Caki2 (cell line): ENCODE measurements around the gene UGT1A7. TPM values are rescaled to one million over a fixed set of nuclear protein-coding genes. Genes with fewer than 3 reads are reported as not detected.
"Not testable (repeated sequence)": the region's sequence is repeated elsewhere in the genome, so short reads cannot be mapped to it uniquely, and the experiment has no call there.

Experiments used
- DNase-seq: peaks from one replicate; pipeline ENCODE4 v3.0.0-alpha.2; 2015; ENCODE audit warnings: low read depth
- in situ Hi-C: cut with HindIII; loops from 2 replicates; pipeline ENCODE4 v1.10.0; 2016; ENCODE audit warnings: low sequenced_read_pairs, low pct_unique_long_range_greater_than_20kb, mixed read lengths
- total RNA-seq: library from RNA; depleted of rRNA; stranded (reverse); fragments of >200 nt; shearing (Covaris generic); gene quantifications from 2 replicates; pipeline ENCODE4 v1.2.3, GENCODE V29; 2014; ENCODE audit warnings: low replicate concordance

Gene UGT1A7
- total RNA-seq, 1 experiment from 2014 or later = 45.3 TPM

DNA sequence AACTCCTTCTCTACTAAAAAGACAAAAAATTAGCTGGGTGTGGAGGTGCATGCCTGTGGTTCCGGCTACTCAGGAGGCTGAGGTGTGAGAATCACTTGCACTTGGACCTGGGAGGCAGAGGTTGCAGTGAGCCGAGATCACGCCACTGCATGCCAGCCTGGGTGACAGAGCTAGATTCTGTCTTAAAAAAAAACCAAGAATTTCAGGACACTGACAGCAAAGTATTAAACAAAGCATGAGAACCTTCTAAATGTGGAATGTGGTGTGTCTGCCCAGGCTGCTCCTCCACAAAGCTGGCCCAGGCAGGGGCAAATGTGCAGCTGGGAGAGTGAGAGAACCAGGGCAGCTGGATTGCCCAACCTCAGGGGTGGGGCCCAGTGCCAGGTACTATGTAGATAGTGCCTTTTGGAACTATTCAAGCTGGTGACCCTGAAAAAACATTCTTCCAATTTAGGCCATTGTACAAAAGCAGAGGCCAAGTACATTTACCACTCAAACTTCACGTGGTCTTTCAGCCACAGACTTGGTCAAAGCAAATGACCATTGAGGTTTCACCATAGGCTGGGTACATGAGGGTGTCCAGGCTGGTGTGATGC is 24.3 kb downstream of the UGT1A7 start:
- in situ Hi-C loops = no loop called here
- no peak for DNase-seq

DNA sequence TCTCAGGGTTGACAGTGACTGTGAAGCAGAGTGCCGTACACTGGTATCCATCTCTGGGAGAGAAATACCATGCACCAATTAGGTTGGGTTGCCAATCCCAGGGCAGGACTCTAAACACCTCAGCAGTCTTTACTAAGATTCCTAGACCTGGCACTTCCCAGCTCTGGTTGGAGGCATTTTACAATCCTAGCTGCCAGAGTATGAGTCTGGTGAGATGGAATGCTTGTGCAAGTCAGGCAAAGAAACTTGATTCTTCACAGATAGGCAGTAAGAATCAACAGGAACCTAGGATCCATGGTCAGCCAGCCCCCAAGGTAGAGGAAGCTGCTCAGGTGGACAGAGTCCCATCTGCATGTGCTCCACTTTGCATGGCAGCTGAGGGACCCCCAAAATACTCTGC is 25.0 kb downstream of the UGT1A7 start:
- DNase-seq = no peak
- in situ Hi-C loops = no loop called here

DNA sequence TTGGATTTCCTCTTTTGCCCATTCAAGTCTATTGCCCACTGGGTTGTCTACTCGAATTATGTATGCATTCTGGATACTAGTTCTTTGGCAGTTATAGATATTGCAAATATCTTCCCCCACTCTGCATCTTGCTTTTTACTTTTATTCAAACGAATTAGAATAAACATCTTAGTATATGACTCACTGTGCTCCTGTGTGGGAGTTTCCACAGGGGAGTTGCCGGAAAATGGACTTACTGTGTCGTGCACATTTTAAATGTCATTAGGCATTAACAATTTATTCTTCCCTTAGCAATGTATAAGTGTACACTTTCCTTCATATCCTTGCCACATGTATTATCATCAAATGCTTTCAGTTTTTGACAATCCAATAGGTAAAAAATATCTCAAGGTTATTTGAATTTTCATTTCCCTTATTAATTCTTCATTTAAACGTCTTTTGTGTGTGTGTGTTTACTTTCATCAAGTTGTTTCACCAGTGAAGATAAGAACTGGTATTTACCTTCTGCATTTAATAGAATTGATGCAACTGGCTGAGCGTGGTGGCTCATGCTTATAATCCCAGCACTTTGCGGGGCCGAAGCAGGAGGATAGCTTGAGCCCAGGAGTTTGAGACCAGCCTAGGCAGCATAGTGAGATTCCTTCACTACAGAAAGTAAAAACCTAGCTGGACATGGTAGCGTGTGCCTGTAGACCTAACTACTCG is 26.4 kb downstream of the UGT1A7 start:
- no peak for DNase-seq
- in situ Hi-C loops = no loop called here

DNA sequence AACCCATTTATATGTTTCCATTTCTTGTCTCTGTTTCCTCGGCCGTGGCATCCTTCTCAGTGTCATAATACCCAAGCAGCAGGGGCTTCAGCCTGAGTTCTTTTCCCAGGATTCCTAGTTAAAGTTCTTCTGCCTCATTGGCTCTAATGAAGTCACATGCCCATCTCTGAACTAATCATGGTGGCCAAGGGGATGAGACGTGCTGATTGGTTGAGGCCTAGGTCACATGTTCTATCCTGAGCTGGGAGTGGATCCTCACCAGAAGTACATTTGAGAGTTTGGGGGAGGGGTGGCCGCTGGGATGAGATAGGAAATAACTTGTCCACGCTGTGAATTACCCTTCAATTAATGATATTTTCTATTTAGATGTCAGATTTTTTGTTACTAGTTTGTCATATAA is 27.2 kb downstream of the UGT1A7 start:
- in situ Hi-C loops = no loop called here
- peak; percentile 72 for DNase-seq

DNA sequence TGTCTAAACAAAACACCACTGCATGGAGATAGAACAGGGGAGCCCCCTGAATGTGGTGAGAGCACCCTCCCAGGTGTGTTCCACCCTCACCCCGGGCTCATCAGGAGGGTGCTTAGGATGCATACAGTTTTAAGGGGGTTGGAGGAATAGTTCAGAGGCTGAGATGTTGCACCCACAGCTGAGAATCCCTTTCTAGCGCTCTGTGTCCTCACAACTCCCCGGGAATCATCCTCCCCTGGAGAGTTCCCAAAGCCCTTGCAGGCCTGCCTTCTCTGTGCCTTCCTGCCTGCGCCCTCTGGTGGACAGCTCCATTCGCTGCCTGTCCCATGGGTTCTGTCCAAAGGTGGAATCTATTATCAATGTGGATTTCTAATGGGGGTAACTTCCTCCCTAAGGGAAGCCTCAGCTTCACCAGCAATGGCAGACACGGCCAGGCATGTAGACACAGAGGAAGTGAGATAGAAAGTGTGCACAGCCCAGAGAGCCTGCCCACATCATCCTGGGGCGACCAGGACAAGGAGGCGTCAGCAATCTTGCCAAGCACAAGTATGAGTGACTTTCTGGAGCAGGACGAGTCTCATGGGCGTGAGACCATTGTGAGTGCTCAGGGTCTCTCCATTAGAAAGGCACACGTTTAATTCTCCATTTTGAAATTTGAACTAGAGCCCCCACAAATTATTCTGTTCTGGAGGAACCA is 29.8 kb downstream of the UGT1A7 start:
- in situ Hi-C loops = no loop called here

DNA sequence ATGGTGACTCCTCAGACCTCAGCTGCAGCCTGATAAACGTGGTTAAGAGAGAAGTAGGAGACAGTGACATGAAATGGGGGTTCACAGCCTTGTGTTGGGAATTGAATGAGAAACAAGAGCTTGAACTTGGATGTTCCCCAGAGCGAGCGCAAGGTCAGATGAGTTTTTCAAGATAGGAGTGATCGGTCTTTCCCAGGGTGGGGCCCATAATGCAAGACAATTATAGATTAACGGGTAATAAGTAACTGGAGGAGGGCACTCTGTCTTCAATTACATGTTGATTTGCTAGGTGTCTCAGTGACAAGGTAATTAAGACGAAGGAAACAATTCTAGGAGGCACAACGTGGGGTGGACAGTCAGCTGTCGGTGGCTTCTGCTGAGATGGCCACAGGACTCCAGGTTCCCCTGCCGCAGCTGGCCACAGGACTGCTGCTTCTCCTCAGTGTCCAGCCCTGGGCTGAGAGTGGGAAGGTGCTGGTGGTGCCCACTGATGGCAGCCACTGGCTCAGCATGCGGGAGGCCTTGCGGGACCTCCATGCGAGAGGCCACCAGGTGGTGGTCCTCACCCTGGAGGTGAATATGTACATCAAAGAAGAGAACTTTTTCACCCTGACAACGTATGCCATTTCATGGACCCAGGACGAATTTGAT is 31.0 kb downstream of the UGT1A7 start, which contains the start of gene UGT1A5:
UGT1A5 (plus strand) TSS at position 297 of the 651 bp plus-strand sequence; CDS start at position 382, 85 bp downstream.
- no peak for DNase-seq
- in situ Hi-C loops = no loop called here

More for the DNA sequence above, 29.8 kb downstream of the UGT1A7 start:
- peak; percentile 48 for DNase-seq

DNA sequence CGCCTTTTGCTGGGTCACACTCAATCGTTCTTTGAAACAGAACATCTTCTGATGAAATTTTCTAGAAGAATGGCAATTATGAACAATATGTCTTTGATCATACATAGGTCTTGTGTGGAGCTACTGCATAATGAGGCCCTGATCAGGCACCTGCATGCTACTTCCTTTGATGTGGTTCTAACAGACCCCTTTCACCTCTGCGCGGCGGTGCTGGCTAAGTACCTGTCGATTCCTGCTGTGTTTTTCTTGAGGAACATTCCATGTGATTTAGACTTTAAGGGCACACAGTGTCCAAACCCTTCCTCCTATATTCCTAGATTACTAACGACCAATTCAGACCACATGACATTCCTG is 31.5 kb downstream of the UGT1A7 start:
- no peak for DNase-seq
- in situ Hi-C loops = no loop called here

DNA sequence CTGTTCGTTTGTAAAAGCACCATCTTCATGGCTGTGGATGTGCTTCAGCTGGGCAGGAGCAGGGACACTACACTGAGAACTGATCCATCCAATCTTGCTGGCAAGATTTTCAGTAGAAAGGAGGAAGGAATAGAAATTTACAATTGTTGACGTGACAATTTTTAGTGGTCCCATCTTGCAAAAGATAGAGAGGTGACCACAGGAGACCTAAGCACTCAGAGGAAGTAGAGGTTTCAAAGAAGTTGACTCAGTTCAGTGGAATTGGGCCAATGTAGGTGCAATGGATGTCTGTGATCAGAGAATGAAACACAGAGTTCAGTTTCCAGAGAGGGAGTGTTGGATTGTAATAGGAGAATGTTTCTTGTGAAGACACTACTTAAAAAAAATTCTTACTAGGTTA is 32.4 kb downstream of the UGT1A7 start:
- no peak for DNase-seq
- in situ Hi-C loops = no loop called here

DNA sequence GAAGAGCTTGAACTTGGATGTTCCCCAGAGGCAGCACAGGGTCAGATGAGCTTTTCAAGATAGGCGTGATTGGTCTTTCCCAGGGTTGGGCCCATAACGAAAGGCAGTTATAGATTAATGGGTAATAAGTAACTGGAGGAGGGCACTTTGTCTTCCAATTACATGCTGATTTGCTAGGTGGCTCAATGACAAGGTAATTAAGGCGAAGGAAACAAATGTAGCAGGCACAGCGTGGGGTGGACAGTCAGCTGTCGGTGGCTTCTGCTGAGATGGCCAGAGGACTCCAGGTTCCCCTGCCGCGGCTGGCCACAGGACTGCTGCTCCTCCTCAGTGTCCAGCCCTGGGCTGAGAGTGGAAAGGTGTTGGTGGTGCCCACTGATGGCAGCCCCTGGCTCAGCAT is 36.9 kb downstream of the UGT1A7 start, which contains the start of gene UGT1A4:
UGT1A4 (plus strand) TSS at position 185 of the 400 bp plus-strand sequence; CDS start at position 270, 85 bp downstream.
- in situ Hi-C loops = no loop called here
- DNase-seq = no peak

DNA sequence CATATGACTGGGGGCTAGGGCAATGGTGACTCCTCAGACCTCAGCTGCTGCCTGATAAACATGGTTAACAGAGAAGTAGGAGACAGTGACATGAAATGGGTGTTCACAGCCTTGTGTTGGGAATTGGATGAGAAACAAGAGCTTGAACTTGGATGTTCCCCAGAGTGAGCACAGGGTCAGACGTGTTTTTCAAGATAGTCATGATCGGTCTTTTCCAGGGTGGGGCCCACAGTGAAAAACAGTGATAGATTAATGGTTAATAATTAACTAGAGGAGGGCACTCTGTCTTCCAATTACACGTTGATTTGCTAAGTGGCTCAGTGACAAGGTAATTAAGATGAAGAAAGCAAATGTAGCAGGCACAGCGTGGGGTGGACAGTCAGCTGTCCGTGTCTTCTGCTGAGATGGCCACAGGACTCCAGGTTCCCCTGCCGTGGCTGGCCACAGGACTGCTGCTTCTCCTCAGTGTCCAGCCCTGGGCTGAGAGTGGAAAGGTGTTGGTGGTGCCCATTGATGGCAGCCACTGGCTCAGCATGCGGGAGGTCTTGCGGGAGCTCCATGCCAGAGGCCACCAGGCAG is 47.1 kb downstream of the UGT1A7 start, which contains the start of gene UGT1A3:
UGT1A3 (plus strand) TSS at position 320 of the 579 bp plus-strand sequence; CDS start at position 405, 85 bp downstream.
- in situ Hi-C loops = no loop called here
- peak; percentile 61 for DNase-seq

DNA sequence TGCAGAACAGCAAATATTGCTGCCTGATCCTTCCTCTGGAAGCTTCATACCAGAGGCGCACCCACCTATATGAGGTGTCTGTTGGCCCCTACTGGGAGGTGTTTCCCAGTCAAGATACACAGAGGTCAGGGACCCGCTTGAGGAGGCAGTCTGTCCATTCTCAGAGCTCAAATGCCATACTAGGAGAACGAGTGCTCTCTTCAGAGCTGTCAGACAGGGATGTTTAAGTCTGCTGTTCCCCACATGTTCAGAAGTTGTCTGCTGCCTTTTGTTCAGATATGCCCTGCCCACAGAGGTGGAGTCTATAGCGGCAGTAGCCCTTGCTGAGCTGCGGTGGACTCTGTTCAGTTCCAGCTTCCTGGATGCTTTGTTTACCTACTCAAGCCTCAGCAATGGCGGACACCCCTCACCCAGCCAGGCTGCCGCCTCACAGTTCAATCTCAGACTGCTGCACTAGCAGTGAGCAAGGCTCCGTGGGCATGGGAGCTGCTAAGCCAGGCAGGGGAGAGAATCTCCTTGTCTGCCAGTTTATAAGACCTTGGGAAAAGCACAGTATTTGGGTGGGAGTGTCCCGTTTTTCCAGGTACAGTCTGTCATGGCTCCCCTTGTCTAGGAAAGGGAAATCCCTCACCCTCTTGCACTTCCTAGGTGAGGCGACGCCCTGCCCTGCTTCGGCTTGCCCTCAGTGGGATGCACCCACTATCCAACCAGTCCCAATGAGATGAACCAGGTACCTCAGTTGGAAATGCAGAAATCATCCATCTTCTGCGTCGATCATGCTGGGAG is 55.4 kb downstream of the UGT1A7 start:
- DNase-seq = not testable (repeated sequence)

DNA sequence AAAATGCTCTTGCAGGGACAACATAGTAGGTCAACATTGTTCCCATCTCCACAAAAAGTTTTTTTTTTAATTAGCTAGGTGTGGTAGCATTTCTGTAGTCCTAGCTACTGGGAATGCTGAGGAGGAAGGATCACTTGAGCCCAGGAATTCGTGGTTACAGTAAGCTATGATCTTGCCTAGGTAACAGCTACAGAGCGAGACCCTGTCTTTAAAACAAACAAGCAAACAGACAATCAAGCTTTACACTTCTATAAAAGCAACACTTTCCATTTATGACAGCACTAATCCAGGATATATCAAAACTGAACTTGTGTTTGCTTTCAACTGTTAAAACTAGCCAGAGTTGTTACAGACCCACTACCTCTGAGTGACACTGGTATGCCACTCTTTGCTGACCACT is 59.2 kb downstream of the UGT1A7 start:
- in situ Hi-C loops = no loop called here
- DNase-seq = no peak

More for the DNA sequence above, 55.4 kb downstream of the UGT1A7 start:
- in situ Hi-C loops = not testable (repeated sequence)

DNA sequence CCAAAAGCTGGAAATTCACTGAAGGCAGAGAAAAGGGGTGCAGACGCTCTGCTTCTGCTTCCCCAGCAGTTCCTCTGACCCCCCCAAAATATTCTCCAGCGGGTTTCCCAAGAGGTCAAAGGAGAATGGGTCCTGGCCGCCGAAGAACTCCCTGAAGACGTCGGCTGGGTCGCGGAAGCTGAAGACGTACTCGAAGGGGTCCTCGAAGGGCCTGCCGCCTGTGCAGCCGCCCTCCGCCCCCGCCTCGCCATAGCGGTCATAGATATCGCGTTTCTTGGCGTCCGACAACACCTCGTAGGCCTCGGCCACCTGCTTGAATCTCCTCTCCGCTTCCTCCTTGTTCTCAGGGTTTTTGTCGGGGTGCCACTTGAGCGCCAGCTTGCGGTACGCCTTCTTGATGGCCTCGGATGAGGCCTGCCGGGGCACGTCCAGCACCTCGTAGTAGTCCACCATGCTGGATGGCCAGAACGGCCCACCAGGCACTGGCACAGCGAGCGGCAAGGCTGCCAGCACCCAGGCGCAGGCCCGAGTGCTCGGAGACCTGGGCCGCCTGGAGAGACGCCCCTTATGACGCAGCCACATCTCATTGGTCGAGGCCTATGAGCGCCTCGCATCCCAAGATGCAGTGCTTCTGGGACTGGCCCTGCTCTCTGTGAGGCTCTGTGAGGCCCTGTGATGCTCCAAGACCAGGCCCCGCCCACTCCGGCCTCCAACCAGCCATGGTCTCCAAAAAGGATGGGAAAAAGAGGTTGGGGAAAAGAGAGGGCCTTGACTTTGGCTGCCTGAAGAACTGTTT is 62.0 kb downstream of the UGT1A7 start:
- in situ Hi-C loops = no loop called here
- no peak for DNase-seq

DNA sequence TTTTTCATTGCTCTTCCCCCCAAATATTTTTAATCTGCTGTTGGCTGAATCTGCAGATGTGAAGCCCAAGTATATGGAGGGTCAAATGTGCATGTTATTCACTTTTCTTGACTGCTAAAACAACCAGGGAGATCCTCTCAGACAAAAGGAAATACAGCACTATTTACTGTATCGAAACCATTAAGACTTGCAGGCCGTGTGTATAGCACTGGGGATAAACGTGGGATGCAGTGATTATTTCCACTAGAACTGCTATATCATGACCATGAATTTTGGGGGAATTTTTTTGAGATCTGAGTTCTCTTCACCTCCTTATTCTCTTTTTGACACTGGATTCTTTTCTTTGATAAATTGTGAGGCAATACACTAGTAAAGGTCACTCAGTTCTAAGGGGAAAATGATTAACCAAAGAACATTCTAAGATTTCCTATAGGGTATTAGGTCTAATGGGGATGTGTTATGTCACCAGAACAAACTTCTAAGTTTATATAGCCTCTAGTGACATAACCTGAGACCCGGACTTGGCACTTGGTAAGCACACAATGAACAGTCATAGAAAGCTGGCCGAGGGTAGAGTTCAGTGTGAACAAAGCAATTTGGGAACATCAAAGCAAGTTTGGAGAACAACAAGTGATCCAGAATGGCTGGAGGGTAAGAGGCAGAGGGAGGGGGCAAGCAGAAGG is 63.5 kb downstream of the UGT1A7 start:
- DNase-seq = no peak
- in situ Hi-C loops = no loop called here

DNA sequence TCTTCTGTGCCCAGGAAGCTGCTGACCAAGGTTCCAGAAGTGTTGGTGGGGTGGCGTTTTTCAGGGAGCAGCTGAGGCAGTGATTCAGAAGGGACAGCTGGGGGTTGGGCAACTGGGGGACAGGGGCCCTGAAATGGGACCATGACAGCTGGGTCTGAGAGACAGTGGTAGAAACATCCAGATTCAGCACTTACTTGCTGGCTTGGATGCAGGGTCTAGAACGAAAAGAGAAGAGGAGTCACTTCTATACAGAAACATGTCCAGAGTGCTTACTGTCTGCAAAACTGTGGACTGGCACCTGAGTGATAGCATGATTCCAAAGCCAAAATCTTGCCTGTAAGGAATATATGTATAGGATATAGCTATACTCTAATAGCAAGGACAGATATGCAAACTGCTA is 64.1 kb downstream of the UGT1A7 start:
- DNase-seq, in situ Hi-C loops: not testable (repeated sequence)

DNA sequence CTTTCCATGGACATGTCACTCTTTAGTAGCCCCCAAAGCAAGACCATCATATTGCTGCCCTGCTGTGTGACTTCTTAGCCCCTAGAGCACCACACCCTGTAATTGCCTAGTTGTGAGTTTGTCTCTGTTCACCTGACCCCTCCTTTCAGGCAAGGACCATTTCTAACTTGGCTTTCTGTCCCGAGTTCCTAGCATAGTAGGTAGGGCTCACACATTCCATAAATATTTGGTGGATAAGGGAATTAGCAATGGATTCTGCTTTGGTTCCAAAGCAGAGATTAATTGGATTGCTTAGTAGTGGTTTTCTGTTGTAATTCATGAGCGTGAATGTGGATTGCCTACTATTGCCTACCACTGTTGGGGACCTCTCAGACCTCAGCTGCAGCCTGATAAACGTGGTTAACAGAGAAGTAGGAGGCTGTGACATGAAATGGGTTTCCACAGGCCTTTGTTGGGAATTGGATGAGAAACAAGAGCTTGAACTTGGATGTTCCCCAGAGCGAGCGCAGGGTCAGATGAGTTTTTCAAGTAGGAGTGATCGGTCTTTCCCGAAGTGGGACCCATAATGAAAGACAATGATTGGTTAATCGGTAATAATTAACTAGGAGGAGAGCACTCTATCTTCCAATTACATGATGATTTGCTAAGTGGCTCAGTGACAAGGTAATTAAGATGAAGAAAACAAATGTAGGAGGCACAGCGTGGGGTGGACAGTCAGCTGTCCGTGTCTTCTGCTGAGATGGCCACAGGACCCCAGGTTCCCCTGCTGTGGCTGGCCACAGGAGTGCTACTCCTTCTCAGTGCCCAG is 65.0 kb downstream of the UGT1A7 start:
- in situ Hi-C loops = no loop called here
- DNase-seq = no peak
